ENCODE results near the gene C2orf49. TPM values are rescaled to one million over a fixed set of nuclear protein-coding genes. Genes with fewer than 3 reads are reported as not detected.

C2orf49 gene
- total RNA-seq, 1 donor from 2014 or later: 13.0 TPM

DNA sequence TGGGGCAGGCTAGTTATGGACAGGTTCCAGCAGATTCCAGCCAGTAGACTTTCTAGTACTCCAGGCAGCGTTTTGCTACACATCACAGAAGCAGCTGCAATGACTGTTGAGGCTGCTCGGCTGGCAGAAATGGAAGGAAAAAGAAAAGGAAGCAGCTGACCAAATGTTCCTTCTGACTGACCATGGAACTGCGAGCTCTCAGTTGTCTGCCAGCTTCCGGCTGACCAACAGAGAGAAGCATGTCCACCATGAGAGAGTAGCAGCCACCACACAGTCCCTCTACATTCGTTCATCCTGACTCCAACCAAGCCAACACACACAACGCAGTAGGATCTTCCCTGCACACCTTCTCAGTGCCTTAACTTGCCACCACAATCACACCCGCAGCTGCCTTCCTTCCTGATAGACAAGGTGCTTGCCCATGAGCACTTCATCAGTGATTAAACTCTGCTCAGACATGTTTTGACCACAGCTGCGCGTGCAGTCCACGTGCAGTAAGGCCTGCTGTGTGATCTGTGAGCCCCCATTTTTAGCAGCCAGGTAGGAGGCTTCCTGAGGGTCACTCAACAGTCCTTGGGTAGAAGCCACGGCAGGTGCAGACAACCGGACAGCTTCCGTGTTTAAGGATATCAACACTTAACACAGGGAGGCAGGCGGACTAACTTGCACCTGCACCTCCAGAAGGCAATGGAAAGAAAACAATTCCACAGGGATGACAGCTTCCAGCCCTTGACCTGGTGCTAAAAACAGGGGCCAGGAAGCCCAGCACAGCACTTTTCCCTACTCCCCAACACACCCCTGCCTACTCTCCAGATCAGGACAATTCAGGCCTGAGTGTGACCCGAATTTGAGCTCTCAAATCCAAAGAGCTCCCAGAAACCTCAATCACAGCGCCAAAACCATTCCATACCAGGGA, 8.8 kb upstream of the C2orf49 start:
- Histone ChIP-seq H3K9me3 (ENCODE audit: control insufficient read depth in 3 of 3, low read length in 3 of 3) (no peaks in the 10 kb centered on the region), H3K27ac (ENCODE audit: low read depth, low read length) (peak overlapping the region; percentile 68), H3K27me3 (ENCODE audit: control insufficient read depth in 3 of 3, insufficient read depth in 3 of 3, low read length in 3 of 3) (no peaks in the 10 kb centered on the region), H3K9ac (ENCODE audit: low read depth in 1 of 3, low read length in 3 of 3) (peak overlapping the region; percentile 74 to 82 (median 79)), H3K36me3 (ENCODE audit: control insufficient read depth in 3 of 3, insufficient read depth in 3 of 3, low read length in 3 of 3) (no peaks in the 10 kb centered on the region), H3K4me1 (ENCODE audit: control insufficient read depth in 3 of 3, insufficient read depth in 3 of 3, low read length in 3 of 3) (peaks cover 17 to 35% (median 18%) of the 10 kb centered on the region in 3 donors), H3K4me3 (ENCODE audit: low read length in 3 of 3) (peak overlapping the region; percentile 86 to 89 (median 86))

GRCh38 chr2:105329197-105329554, 8.2 kb upstream of the C2orf49 start:
- H3K9ac ChIP-seq (ENCODE audit: low read depth in 1 of 3, low read length in 3 of 3): peak overlapping the region; percentile 74 to 82 (median 79)
- H3K4me1 ChIP-seq (ENCODE audit: control insufficient read depth in 3 of 3, insufficient read depth in 3 of 3, low read length in 3 of 3): peaks cover 17 to 35% (median 18%) of the 10 kb centered on the region in 3 donors
- H3K4me3 ChIP-seq (ENCODE audit: low read length in 3 of 3): peak overlapping the region; percentile 86 to 89 (median 86)
- H3K27me3 ChIP-seq (ENCODE audit: control insufficient read depth in 3 of 3, insufficient read depth in 3 of 3, low read length in 3 of 3): no peaks in the 10 kb centered on the region
- no peaks in the 10 kb centered on the region for H3K9me3 ChIP-seq (ENCODE audit: control insufficient read depth in 3 of 3, low read length in 3 of 3)
- H3K36me3 ChIP-seq (ENCODE audit: control insufficient read depth in 3 of 3, insufficient read depth in 3 of 3, low read length in 3 of 3): no peaks in the 10 kb centered on the region
- peak overlapping the region; percentile 68 for H3K27ac ChIP-seq (ENCODE audit: low read depth, low read length)

DNA sequence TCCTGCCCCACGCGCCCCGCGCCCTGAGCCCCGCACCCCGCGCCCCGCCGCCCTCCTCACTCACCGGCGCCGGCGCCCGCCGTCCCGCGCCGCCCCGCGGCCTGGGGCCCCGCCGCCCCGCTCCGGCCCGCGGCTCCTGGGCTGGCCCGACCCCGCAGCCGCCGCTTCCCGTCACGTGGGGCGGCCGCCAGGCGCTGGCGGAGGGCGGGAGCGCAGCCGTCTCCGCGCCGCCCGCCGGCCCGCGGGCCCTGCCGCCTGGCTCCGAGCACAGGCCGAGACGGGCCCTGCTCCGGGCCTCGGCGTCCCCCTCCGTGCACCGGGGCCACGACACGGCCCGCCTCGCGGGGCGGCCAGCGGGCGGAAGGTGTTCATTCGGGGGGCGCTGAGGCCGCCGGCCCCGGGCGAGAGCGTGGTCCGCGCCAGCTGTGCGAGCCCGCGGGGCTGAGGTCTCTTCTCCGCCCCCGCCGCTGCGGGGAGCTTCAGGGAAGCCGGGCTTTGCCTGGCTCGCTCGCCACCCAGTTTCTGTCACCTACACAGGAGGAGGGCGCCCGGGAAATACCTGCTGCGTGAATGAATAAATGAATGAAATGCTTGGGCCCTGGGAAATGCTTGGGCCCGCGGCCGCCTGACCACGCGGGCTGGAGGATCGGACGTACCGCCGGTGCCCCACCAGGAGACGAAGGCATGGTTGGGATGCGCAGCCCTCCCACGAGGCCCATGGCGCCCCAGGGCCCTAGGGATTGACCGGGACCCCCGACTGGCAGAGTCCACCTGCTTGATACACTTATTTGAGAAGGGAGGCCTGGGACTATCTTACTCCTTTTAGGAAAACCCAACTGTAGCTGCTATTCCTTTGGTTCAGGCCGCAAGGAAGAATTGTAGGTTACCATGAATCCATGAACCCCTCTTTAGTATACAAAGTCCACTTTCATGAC, 7.5 kb upstream of the C2orf49 start, which contains the start of gene TGFBRAP1:
Gene TGFBRAP1 (minus strand): TSS at position 175 of the 935 bp plus-strand sequence. CDS start 21,434 bp downstream, outside the sequence.
- peak within 1 kb of the TSS; percentile 71 for H3K27ac ChIP-seq (ENCODE audit: low read depth, low read length)
- no peaks in the 10 kb centered on the region for H3K9me3 ChIP-seq (ENCODE audit: control insufficient read depth in 3 of 3, low read length in 3 of 3)
- H3K27me3 ChIP-seq (ENCODE audit: control insufficient read depth in 3 of 3, insufficient read depth in 3 of 3, low read length in 3 of 3): no peaks in the 10 kb centered on the region
- peaks cover 0 to 5% (median 0%) of the 10 kb centered on the region in 3 donors for H3K36me3 ChIP-seq (ENCODE audit: control insufficient read depth in 3 of 3, insufficient read depth in 3 of 3, low read length in 3 of 3)
- H3K4me3 ChIP-seq (ENCODE audit: low read length in 3 of 3): peak within 1 kb of the TSS; percentile 86 to 89 (median 86)
- H3K9ac ChIP-seq (ENCODE audit: low read depth in 1 of 3, low read length in 3 of 3): peak within 1 kb of the TSS; percentile 80 to 85 (median 81)
- peaks cover 17 to 28% (median 18%) of the 10 kb centered on the region in 3 donors for H3K4me1 ChIP-seq (ENCODE audit: control insufficient read depth in 3 of 3, insufficient read depth in 3 of 3, low read length in 3 of 3)

DNA sequence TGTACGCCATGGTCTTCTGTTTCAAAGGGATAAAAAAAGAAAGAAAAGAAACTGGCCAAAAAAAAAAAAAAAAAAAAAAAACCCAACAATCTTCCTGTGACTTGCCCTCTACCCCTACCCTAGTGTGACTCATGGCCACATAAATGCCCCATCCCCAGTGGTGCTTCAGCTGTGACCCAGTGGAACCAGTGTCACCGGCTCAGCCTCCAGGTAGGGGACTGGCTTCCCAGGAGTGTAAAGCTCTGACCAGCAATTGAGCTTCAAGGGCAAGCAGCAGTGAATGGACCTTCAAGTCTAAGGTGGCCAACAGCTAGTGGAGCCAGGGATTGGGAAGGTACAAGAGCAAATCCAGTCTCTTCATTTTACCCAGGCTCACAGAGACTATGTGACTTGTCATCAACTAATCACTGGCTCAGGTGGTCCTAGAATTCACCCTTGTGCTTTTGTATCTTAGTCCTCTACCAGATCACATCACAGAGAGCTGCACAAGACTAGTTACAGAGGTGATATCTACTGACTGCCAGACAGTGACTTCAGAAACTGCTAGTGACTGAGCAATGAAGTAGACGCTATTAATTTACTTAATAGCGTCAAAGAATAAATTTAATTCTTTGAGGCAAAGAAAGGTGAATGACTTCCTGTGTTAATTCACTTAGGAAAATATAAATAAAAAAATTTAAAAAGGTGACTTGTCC, 6.5 kb upstream of the C2orf49 start:
- Histone ChIP-seq H3K27me3 (ENCODE audit: control insufficient read depth in 3 of 3, insufficient read depth in 3 of 3, low read length in 3 of 3) (no peaks in the 10 kb centered on the region), H3K4me3 (ENCODE audit: low read length in 3 of 3) (no peak overlapping the region), H3K9me3 (ENCODE audit: control insufficient read depth in 3 of 3, low read length in 3 of 3) (no peaks in the 10 kb centered on the region), H3K27ac (ENCODE audit: low read depth, low read length) (no peak overlapping the region), H3K4me1 (ENCODE audit: control insufficient read depth in 3 of 3, insufficient read depth in 3 of 3, low read length in 3 of 3) (peaks cover 17 to 24% (median 18%) of the 10 kb centered on the region in 3 donors), H3K36me3 (ENCODE audit: control insufficient read depth in 3 of 3, insufficient read depth in 3 of 3, low read length in 3 of 3) (peaks cover 0 to 5% (median 0%) of the 10 kb centered on the region in 3 donors), H3K9ac (ENCODE audit: low read depth in 1 of 3, low read length in 3 of 3) (peak overlapping the region in 1 of 3 donors; percentile 81)

GRCh38 chr2:105334211-105334610, 3.1 kb upstream of the C2orf49 start:
- Histone ChIP-seq H3K36me3 (ENCODE audit: control insufficient read depth in 3 of 3, insufficient read depth in 3 of 3, low read length in 3 of 3) (peaks cover 0 to 5% (median 0%) of the 10 kb centered on the region in 3 donors), H3K27me3 (ENCODE audit: control insufficient read depth in 3 of 3, insufficient read depth in 3 of 3, low read length in 3 of 3) (no peaks in the 10 kb centered on the region), H3K9ac (ENCODE audit: low read depth in 1 of 3, low read length in 3 of 3) (no peak overlapping the region), H3K9me3 (ENCODE audit: control insufficient read depth in 3 of 3, low read length in 3 of 3) (no peaks in the 10 kb centered on the region), H3K4me3 (ENCODE audit: low read length in 3 of 3) (no peak overlapping the region), H3K4me1 (ENCODE audit: control insufficient read depth in 3 of 3, insufficient read depth in 3 of 3, low read length in 3 of 3) (peaks cover 16 to 24% (median 24%) of the 10 kb centered on the region in 3 donors), H3K27ac (ENCODE audit: low read depth, low read length) (no peak overlapping the region)

- H3K36me3 ChIP-seq (ENCODE audit: control insufficient read depth in 3 of 3, insufficient read depth in 3 of 3, low read length in 3 of 3): peaks cover 4 to 10% (median 6%) of the 10 kb centered on the region in 3 donors
- peaks cover 13 to 20% (median 19%) of the 10 kb centered on the region in 3 donors for H3K4me1 ChIP-seq (ENCODE audit: control insufficient read depth in 3 of 3, insufficient read depth in 3 of 3, low read length in 3 of 3)
- no peaks in the 10 kb centered on the region for H3K27me3 ChIP-seq (ENCODE audit: control insufficient read depth in 3 of 3, insufficient read depth in 3 of 3, low read length in 3 of 3)
- no peak overlapping the region for H3K4me3 ChIP-seq (ENCODE audit: low read length in 3 of 3)
- H3K9ac ChIP-seq (ENCODE audit: low read depth in 1 of 3, low read length in 3 of 3): no peak overlapping the region
- no peak overlapping the region for H3K27ac ChIP-seq (ENCODE audit: low read depth, low read length)
- H3K9me3 ChIP-seq (ENCODE audit: control insufficient read depth in 3 of 3, low read length in 3 of 3): no peaks in the 10 kb centered on the region
Observed at GRCh38 chr2:105335469-105335868, 1.9 kb upstream of the C2orf49 start.

- no peaks in the 10 kb centered on the region for H3K9me3 ChIP-seq (ENCODE audit: control insufficient read depth in 3 of 3, low read length in 3 of 3)
- peak overlapping the region; percentile 97 for H3K27ac ChIP-seq (ENCODE audit: low read depth, low read length)
- peak overlapping the region; percentile 92 to 97 (median 92) for H3K4me3 ChIP-seq (ENCODE audit: low read length in 3 of 3)
- H3K4me1 ChIP-seq (ENCODE audit: control insufficient read depth in 3 of 3, insufficient read depth in 3 of 3, low read length in 3 of 3): peaks cover 11 to 19% (median 16%) of the 10 kb centered on the region in 3 donors
- peak overlapping the region; percentile 93 to 98 (median 98) for H3K9ac ChIP-seq (ENCODE audit: low read depth in 1 of 3, low read length in 3 of 3)
- H3K36me3 ChIP-seq (ENCODE audit: control insufficient read depth in 3 of 3, insufficient read depth in 3 of 3, low read length in 3 of 3): peaks cover 8 to 17% (median 14%) of the 10 kb centered on the region in 3 donors
- no peaks in the 10 kb centered on the region for H3K27me3 ChIP-seq (ENCODE audit: control insufficient read depth in 3 of 3, insufficient read depth in 3 of 3, low read length in 3 of 3)
Observed at GRCh38 chr2:105336786-105337121, 586 bp upstream of the C2orf49 start.

- H3K9ac ChIP-seq (ENCODE audit: low read depth in 1 of 3, low read length in 3 of 3): peak overlapping the region; percentile 93 to 98 (median 98)
- H3K9me3 ChIP-seq (ENCODE audit: control insufficient read depth in 3 of 3, low read length in 3 of 3): no peaks in the 10 kb centered on the region
- H3K4me1 ChIP-seq (ENCODE audit: control insufficient read depth in 3 of 3, insufficient read depth in 3 of 3, low read length in 3 of 3): peaks cover 11 to 19% (median 16%) of the 10 kb centered on the region in 3 donors
- no peaks in the 10 kb centered on the region for H3K27me3 ChIP-seq (ENCODE audit: control insufficient read depth in 3 of 3, insufficient read depth in 3 of 3, low read length in 3 of 3)
- peak overlapping the region; percentile 92 to 97 (median 92) for H3K4me3 ChIP-seq (ENCODE audit: low read length in 3 of 3)
- peak overlapping the region; percentile 97 for H3K27ac ChIP-seq (ENCODE audit: low read depth, low read length)
- peaks cover 10 to 26% (median 22%) of the 10 kb centered on the region in 3 donors for H3K36me3 ChIP-seq (ENCODE audit: control insufficient read depth in 3 of 3, insufficient read depth in 3 of 3, low read length in 3 of 3)
Observed at GRCh38 chr2:105338020-105338385, 663 bp downstream of the C2orf49 start.

DNA sequence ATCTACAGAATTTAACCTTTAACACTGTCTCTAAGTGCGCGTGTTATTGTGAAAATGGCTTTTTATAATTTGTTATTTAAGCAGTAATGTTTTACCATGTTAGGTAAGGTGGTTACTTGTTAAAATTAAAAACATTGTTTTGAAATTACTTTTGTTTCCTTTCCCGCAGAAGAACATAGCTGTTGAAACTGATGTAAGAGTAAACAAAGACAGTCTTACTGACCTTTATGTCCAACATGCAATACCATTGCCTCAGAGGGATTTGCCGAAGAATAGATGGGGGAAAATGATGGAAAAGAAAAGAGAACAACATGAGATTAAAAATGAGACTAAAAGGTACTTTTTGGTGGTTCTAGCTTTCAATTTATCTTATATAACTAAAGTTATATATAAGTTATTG, 2.1 kb downstream of the C2orf49 start:
- Histone ChIP-seq H3K4me1 (ENCODE audit: control insufficient read depth in 3 of 3, insufficient read depth in 3 of 3, low read length in 3 of 3) (peaks cover 11 to 19% (median 16%) of the 10 kb centered on the region in 3 donors), H3K27me3 (ENCODE audit: control insufficient read depth in 3 of 3, insufficient read depth in 3 of 3, low read length in 3 of 3) (no peaks in the 10 kb centered on the region), H3K27ac (ENCODE audit: low read depth, low read length) (no peak overlapping the region), H3K36me3 (ENCODE audit: control insufficient read depth in 3 of 3, insufficient read depth in 3 of 3, low read length in 3 of 3) (peaks cover 12 to 34% (median 28%) of the 10 kb centered on the region in 3 donors), H3K4me3 (ENCODE audit: low read length in 3 of 3) (no peak overlapping the region), H3K9ac (ENCODE audit: low read depth in 1 of 3, low read length in 3 of 3) (no peak overlapping the region), H3K9me3 (ENCODE audit: control insufficient read depth in 3 of 3, low read length in 3 of 3) (no peaks in the 10 kb centered on the region)
